K562 (cell line): ENCODE results near the gene LRRC59. TPM values are rescaled to one million over a fixed set of nuclear protein-coding genes. Genes with fewer than 3 reads are reported as not detected.

ENCODE experiments used
- ATAC-seq: fragments of 200-7000 bp; cut with Tn5 transposase; 3 replicates; pipeline ENCODE4 v1.9.1; 2020; ENCODE audit warnings: moderate library complexity
- BruUV-seq: library from RNA; stranded (reverse); fragments of 400-500 nt; replicated peaks from 2 replicates; lab custom pipeline; 2021; lab: Mats Ljungman, UMichigan
- CTCF ChIA-PET: fragments of 300-600 bp; formaldehyde crosslinking; extraction: SDS; loops from one replicate; lab custom pipeline; 2021; ENCODE audit warnings: low intra/inter-chr PET ratio; lab: Yijun Ruan, JAX
- POLR2A ChIA-PET: fragments of 300-600, 350-650 bp; sonication (Branson Sonifier 250); formaldehyde crosslinking; extraction: SDS; loops from one replicate; lab custom pipeline; 2021; ENCODE audit warnings: antibody characterized with exemption, inconsistent platforms; lab: Yijun Ruan, JAX
- DNase-seq, 4 experiments: peaks; one replicate each; pipeline versions ENCODE4 v3.0.0 to v3.0.0-alpha.2; 2011 to 2018; ENCODE audit warnings: low spot score in 3 of 4, mixed read lengths in 3 of 4; ENCODE audit errors: extremely low read depth in 1 of 4
- FAIRE-seq: peaks from 2 replicates; lab custom pipeline; 2011; peaks lifted over from hg19 to GRCh38; lab: Jason Lieb, UNC
- H2AFZ ChIP-seq: 2 replicates; pipeline ENCODE4 v1.6.0; 2011; ENCODE audit warnings: low read depth, low read length, control low read depth, inconsistent platforms
- H3K27ac ChIP-seq: fragments of 200-600 bp; 3 replicates; pipeline ENCODE4 v1.8.0; 2011; ENCODE audit warnings: low read depth, mild to moderate bottlenecking, control low read depth, inconsistent platforms, low read length, moderate library complexity, mixed read lengths; ENCODE audit errors: extremely low read depth
- H3K27me3 ChIP-seq, 2 experiments: fragments of 300-600 bp in 1 of 2; 2 replicates in 1 of 2; 3 replicates in 1 of 2; pipeline versions ENCODE4 v1.6.0 to v1.8.0; 2011; ENCODE audit warnings: inconsistent platforms in 2 of 2, low read length in 2 of 2, mild to moderate bottlenecking in 1 of 2, mixed read lengths in 1 of 2, moderate library complexity in 1 of 2; ENCODE audit not compliant: control insufficient read depth in 2 of 2, insufficient read depth in 2 of 2
- H3K36me3 ChIP-seq: fragments of 300-600 bp; 3 replicates; pipeline ENCODE4 v1.8.0; 2011; ENCODE audit warnings: mild to moderate bottlenecking, low read length, inconsistent platforms; ENCODE audit not compliant: control insufficient read depth, insufficient read depth
- H3K4me1 ChIP-seq, 2 experiments: fragments of 200-600 bp in 1 of 2; replicated peaks in 1 of 2; 2 replicates in 1 of 2; 3 replicates in 1 of 2; pipeline versions ENCODE4 v1.5.1 to v1.8.0; 2011; ENCODE audit warnings: inconsistent platforms in 2 of 2, low read length in 2 of 2, mild to moderate bottlenecking in 1 of 2, mixed read lengths in 1 of 2, moderate library complexity in 1 of 2; ENCODE audit not compliant: control insufficient read depth in 2 of 2, insufficient read depth in 2 of 2
- H3K4me2 ChIP-seq: 2 replicates; pipeline ENCODE4 v1.6.1; 2011; ENCODE audit warnings: low read length, control low read depth, inconsistent platforms, mixed read lengths; ENCODE audit not compliant: insufficient read depth
- H3K4me3 ChIP-seq: fragments of 200-600 bp; sonication (generic), shearing (Covaris generic); 2 replicates; pipeline ENCODE4 v1.5.1; 2016; ENCODE audit warnings: control low read depth, inconsistent platforms
- H3K79me2 ChIP-seq: fragments of 200-600 bp; 3 replicates; pipeline ENCODE4 v1.8.0; 2011; ENCODE audit warnings: low read length, inconsistent platforms; ENCODE audit not compliant: control insufficient read depth, insufficient read depth
- H3K9ac ChIP-seq, 2 experiments: 2 replicates each; pipeline versions ENCODE4 v1.6.0 to v1.6.1; 2011; ENCODE audit warnings: low read depth in 2 of 2, low read length in 2 of 2, control low read depth in 1 of 2, inconsistent platforms in 1 of 2, mild to moderate bottlenecking in 1 of 2, mixed read lengths in 1 of 2; ENCODE audit not compliant: insufficient read depth in 1 of 2
- H3K9me1 ChIP-seq: one replicate; pipeline ENCODE4 v1.6.0; 2011; ENCODE audit warnings: inconsistent platforms, mild to moderate bottlenecking, low read length, moderate library complexity; ENCODE audit not compliant: control insufficient read depth, insufficient read depth
- H3K9me3 ChIP-seq: replicated peaks from 2 replicates; pipeline ENCODE4 v1.5.1; 2011; ENCODE audit warnings: low read depth, low read length, inconsistent platforms; ENCODE audit not compliant: control insufficient read depth, insufficient read depth
- H4K20me1 ChIP-seq: replicated peaks from 2 replicates; pipeline ENCODE4 v1.6.1; 2011; ENCODE audit warnings: low read length, inconsistent platforms, mixed read lengths; ENCODE audit not compliant: control insufficient read depth, insufficient read depth
- BHLHE40 ChIP-seq: IDR thresholded peaks from 2 replicates; pipeline ENCODE4 v1.6.1; 2011; ENCODE audit warnings: low read length, improper control_type of control experiment
- CEBPZ ChIP-seq: fragments of 150-350 bp; IDR thresholded peaks from 2 replicates; pipeline ENCODE4 v1.6.1; 2014; ENCODE audit warnings: low read depth, mild to moderate bottlenecking, low read length, borderline replicate concordance
- PBX2 ChIP-seq, 2 experiments: IDR thresholded peaks in 1 of 2; conservative IDR thresholded peaks in 1 of 2; 2 replicates each; pipeline ENCODE4 v1.6.1; 2016; ENCODE audit warnings: low read depth in 2 of 2, mild to moderate bottlenecking in 1 of 2, missing compliant biosample characterization in 1 of 2, missing genetic modification characterization in 1 of 2, moderate library complexity in 1 of 2
- RAD51 ChIP-seq: fragments of 450-650 bp; IDR thresholded peaks from 2 replicates; pipeline ENCODE4 v1.7.1; 2016; ENCODE audit warnings: low read depth, mild to moderate bottlenecking, borderline replicate concordance
- UBTF ChIP-seq, 2 experiments: IDR thresholded peaks; 2 replicates each; pipeline ENCODE4 v1.6.1; 2012; ENCODE audit warnings: improper control_type of control experiment in 2 of 2, low read depth in 2 of 2, low read length in 2 of 2, borderline replicate concordance in 1 of 2
- ZBTB49 ChIP-seq: sonication (generic); formaldehyde crosslinking; IDR thresholded peaks from 2 replicates; pipeline ENCODE4 v1.8.0; 2022; ENCODE audit warnings: missing genetic modification reagents, mild to moderate bottlenecking, borderline replicate concordance
- ZNF121 ChIP-seq: sonication (generic); formaldehyde crosslinking; conservative IDR thresholded peaks from 2 replicates; pipeline ENCODE4 v1.8.0; 2022; ENCODE audit warnings: missing genetic modification reagents
- WGBS: fragments of 100-300 bp; shearing (Covaris generic); methylation state at CpG from one replicate; pipeline ENCODE4 v1.1.6; 2016; ENCODE audit warnings: low coverage, mixed read lengths; ENCODE audit not compliant: insufficient coverage; ENCODE audit errors: missing lambda C conversion rate; 5-methylcytosine and 5-hydroxymethylcytosine counted together
- in situ Hi-C: fragments of 300-500 bp; cut with MboI; formaldehyde crosslinking; loops from 4 replicates; pipeline ENCODE4 v1.15.0; 2018; ENCODE audit warnings: inconsistent platforms, mixed read lengths
- intact Hi-C: fragments of 100-400 bp; cut with micrococcal nuclease; formaldehyde crosslinking; loops from 2 replicates; pipeline ENCODE4 v1.14.2; 2022
- polyA plus RNA-seq, 8 experiments: library from polyadenylated mRNA; depleted of rRNA in 4 of 8; stranded (reverse) in 5 of 8; unstranded in 3 of 8; fragments of >200 nt; fragmentation: Nextera tagmentation in 2 of 8; fragmentation: Illumina TruSeq in 1 of 8; extraction: Ambion mirVana in 2 of 8; extraction: Trizol in 1 of 8; gene quantifications; 2 replicates each; pipeline versions ENCODE4 v1.2.1 to v1.2.3, GENCODE V29; 2011 to 2014; ENCODE audit warnings: inconsistent platforms in 1 of 8, missing spikeins in 1 of 8
- total RNA-seq, 7 experiments: library from RNA; depleted of rRNA in 6 of 7; stranded (reverse); fragments of >200 nt in 6 of 7; fragmentation: Illumina TruSeq in 2 of 7; extraction: Trizol in 2 of 7; gene quantifications; 2 replicates each; pipeline versions ENCODE4 v1.2.1 to v1.2.3, GENCODE V29; 2011 to 2021; ENCODE audit warnings: low replicate concordance in 1 of 7

LRRC59 gene
- total and polyA plus RNA-seq, 9 of the 15 experiments (the other 6 are each of a cell fraction or from before 2014, with no cell fraction given): 27.8 to 244 (median 154) TPM

GRCh38 chr17:50423553-50424159 is 26.3 kb upstream of the LRRC59 start:
- H2AFZ ChIP-seq: peak overlapping the region; percentile 49; the same call in 1 of the 2 replicates
- BruUV-seq: no TSS peak
- peaks cover 34 to 36% of the 10 kb centered on the region in 2 experiments for H3K4me1 ChIP-seq
- intact Hi-C loops: no loop called here
- ATAC-seq (peak; percentile 17; the same call in 2 of the 3 replicates), FAIRE-seq (no peak), DNase-seq (peak; percentile 37 to 73 (median 52))
- no peaks in the 10 kb centered on the region for H3K9me1 ChIP-seq
- no peaks in the 10 kb centered on the region for H3K79me2 ChIP-seq
- no peaks in the 10 kb centered on the region for H3K9me3 ChIP-seq
- POLR2A ChIA-PET: interaction anchor here (1.2 to 1.7 kb wide), 2 partner anchors 28 to 49 kb away, joined by 3 to 5 read pairs; no protein-coding TSS in a partner anchor
- H3K27me3 ChIP-seq: no peaks in the 10 kb centered on the region
- no peak overlapping the region for H3K27ac ChIP-seq
- no peak overlapping the region for H3K4me3 ChIP-seq
- no peak overlapping the region for H3K4me2 ChIP-seq
- in situ Hi-C loops: no loop called here
- 19% methylated on average over 6 of the region's 6 CpGs for WGBS
- no peak overlapping the region for H3K9ac ChIP-seq
- CTCF ChIA-PET: no interaction called here
- H4K20me1 ChIP-seq: no peaks in the 10 kb centered on the region
- H3K36me3 ChIP-seq: no peaks in the 10 kb centered on the region
- TF ChIP-seq CEBPZ (no peak), ZNF121 (CRISPR knock-in tag) (no peak), RAD51 (peak; percentile 53; the same call in 1 of the 2 replicates), UBTF (IDR thresholded peaks at IDR 0.05; ENCODE audit: borderline replicate concordance in 1 of 2, low read depth in 2 of 2, low read length in 2 of 2) (no peak), BHLHE40 (peak; percentile 57; the same call in 1 of the 2 replicates), PBX2 (CRISPR knock-in tag; IDR thresholded peaks at IDR 0.05; ENCODE audit: low read depth) (peak; percentile 69), PBX2 (tag; conservative IDR thresholded peaks at IDR 0.05; ENCODE audit: low read depth) (peak; percentile 97), ZBTB49 (CRISPR knock-in tag) (no peak)
